Kidney glomerular epithelial cell (primary cell): ENCODE results near the gene SRMS.
A peak's percentile ranks its signal among the peaks of the same experiment; 100 is the strongest.

ENCODE experiments used
- DNase-seq: peaks from one replicate; lab custom pipeline; 2025; lab: John Stamatoyannopoulos, UW

SRMS gene

DNA sequence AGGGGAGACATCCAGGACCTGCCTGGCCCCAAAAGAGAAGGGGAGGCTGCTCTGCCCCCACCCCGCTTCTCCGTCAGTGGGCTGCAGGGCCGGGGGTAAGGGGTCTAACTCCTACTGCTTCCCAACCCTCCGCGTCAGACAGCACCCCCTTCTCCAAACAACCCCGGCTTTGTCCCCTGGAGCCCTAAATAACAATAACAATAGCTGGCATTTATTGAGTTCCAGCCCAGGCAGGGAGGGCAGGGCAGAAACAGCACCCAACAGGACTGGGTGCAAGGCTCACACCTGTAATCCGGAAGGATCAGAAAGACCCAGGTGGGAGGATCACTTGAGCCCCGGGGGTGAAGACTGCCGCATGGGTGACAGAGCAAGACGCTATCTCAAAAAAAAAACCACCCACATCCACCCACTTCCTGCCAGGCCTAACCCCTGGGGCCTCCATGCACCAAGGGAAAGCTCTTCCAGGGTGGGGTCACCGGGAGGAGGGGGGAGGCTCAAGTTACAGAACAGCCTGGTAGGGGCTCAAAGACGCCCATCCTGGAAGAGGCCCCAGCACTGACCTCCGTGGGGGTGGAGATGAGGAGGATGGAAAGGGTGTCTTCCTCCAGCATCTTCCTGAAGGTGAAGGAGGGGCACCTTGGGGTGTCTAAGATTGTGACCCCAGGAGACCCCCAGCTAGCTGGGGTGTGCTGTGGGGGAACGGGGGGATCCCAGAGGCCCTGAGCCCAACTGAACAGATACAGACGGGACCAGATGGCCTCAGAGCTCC lies 5.1 kb upstream of the SRMS start:
- no peak for DNase-seq

DNA sequence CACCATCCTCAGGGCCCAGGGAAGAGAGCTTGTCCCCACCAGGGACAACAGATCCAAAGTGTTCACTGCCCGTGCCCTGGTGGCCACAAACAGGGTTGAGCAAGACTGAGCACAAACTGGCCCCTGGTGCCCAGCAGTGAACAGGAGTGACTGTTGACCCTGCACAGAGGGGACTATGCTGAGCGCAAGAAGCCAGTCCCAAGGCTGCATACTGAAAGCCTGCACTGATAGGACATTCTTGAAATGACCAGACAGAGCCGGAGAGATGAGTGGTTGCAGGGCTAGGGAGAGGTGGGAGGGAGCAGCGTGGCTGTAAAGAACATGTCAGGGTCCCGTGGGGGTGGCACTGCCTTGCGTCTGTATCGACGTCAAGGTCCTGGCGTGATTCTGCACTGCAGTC lies 3.5 kb upstream of the SRMS start:
- DNase-seq: no peak

DNA sequence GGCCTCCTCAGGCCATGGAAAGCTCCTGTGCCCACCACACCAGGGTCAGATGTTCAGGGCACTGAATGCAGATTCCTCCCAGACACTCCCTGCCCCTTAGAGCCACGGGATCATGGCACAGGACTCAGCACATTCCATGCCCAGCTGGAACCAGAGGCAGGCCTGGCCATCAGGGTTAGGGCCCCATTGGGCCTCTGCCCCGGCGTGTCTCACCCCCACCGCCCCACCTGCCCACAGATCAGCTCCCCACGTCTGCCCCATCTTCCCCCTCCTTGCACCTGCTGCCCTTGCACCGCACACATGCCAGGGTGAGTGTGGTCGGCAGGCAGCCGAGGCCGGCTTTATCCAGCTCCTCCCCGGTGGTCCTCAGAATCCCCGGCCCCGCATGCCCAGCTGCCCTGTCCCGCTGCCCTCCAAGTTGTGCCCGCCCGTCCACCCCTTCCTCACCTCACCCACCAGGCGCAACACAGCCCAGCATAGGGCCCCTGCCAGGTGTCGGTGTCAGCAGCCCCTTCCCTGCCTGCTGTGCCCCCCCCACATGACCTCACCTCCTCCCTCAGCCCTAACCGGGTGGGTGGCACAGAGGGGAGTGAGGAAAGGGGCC lies 2.2 kb upstream of the SRMS start:
- DNase-seq: no peak

DNA sequence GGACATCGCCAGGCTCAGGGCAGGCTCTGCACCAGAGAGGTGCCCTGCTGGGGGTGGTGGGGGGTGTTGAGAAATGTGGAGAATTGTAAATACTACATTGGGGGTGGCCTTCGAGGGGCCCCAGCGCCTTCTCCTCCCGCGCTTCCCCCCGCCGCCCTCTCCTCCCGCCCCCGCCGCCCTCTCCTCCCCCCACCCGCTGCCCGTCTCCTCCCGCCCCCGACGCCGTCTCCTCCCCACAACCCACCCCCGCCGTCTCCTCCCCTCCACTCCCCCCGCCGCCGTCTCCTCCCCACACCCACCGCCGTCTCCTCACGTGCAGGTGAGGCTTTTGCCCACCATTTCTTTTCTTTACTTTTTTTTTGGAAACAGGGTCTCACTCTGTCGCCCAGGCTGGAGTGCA lies 1.5 kb upstream of the SRMS start:
- no peak for DNase-seq

DNA sequence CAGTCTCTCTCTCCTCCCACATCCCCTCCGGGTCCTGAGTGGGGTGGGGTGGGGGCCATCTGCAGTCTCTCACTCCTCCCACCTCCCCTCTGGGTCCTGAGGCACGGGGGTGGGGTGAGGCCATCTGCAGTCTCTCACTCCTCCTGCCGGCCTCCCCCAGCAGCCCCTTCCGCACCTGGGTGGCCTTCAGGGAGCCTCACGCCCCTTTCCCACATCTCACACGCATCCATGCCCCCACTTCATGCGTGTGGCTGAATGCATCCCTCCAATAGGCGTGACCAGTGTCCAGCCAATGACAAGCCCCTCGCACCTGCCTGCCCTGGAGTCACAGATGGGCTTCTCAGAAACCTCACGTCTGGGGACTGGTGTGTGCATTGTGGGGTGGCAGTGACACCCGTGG lies 993 bp upstream of the SRMS start:
- no peak for DNase-seq

DNA sequence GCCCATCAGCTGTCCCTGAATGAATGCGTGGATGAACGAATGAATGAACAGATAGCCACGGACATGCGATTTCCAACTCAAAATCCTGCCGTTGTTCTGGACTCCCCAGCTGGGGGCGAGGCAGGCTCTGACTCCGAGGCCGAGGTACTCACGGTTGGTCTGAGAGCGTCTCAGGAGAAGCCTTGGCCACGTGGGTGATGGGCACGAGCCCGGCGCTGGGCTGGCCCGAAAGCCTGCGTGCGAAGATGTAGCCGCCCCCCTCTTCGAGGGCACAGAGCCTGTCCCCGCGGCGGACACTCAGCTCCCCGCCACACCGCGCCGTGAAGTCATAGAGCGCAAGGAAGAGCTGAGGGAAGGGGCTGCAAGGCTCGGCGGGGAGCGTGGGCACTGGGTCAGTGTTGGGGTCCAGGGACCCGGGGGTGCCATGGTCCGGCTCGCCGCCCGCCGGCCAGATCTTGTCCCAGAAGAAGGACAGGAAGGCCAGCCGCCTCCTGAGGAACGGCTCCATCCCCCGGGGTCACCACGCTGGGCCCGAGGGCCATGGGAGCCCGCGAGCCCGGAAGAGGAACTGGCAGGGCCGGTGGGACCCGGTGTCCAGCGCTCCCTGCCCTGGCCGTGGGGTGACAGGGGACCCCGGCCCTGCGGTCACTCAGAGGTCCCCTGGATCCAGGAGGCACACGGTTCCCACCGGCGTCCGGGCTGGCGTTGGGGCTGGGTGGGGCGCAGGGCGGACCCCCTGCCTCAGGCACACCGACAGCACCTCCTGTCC lies 409 bp downstream of the SRMS start:
- DNase-seq: no peak

DNA sequence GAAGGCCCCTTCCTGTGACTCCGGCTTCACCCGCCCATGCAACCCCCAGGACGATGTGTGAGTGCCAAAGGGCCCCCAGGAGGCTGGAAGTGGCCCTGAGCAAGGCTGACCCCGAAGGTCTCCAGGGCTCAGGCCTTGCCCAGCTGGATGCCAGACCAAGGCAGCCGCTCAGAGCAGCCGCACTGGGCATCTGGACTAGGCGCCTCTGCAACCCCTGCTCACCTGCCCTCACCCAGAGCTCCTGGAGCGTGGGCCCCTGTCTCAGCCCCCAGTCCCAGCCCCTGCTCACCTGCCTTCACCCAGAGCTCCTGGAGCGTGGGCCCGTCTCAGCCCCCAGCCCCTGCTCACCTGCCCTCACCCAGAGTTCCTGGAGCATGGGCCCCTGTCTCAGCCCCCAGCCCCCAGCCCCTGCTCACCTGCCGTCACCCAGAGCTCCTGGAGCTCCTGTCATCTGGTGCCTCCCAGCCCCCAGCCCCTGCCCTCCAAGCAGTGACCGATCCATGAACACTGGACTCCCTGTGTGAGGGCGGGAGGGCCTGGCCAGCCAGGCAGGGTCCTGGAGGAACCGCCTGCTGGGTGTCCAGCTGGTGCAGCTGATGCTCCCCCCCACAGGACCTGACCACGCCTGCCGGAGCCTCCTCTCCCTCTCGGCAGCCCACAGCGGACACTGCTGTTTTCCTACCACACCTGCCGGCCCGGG lies 1.1 kb downstream of the SRMS start:
- no peak for DNase-seq

DNA sequence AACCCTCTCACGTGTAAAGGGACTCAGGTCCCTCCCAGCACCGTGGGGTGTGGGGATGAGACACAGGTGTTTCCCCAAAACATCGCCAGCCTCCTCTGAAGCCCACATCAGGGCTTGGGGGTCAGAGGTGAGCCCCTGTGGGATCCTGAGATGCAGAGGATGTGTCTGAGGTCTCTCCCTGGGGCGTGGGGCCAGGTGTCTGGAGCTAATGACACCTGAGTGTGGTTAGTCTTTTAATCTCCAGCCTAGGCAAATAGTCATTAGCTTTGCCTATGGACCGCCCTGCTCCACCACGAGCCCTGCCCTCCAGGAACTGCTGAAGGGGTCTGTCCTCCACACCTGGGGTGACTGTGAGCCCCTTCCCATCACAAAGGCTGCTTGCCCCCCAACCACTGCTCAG lies 1.7 kb downstream of the SRMS start:
- no peak for DNase-seq

DNA sequence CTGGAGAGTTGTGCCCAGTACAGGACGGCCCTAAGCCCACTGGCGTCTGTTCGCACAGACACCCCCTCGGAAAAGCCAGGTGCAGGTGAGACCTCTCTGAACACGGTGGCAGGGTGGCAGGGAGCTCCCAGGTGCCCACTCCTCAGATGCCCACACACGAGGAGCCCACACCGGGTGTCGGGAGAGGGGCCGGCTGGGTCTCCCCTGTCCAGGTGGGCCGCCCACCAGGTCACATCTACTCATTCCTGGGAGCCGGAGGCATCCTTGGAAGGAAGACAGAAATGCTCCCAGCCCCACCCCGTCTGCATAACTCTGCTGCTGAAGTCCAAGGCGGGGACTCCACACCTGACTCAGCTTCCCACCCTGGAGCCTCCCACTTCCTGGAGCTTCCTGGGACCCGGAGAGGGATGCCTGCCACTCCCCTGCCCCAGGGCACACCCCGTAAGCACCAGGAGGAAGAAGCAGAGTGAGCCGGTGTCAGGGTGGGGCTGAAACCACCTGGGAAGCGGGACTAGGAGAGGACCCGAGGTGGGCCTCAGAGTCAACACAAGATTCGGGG lies 2.5 kb downstream of the SRMS start:
- DNase-seq: peak; percentile 25

DNA sequence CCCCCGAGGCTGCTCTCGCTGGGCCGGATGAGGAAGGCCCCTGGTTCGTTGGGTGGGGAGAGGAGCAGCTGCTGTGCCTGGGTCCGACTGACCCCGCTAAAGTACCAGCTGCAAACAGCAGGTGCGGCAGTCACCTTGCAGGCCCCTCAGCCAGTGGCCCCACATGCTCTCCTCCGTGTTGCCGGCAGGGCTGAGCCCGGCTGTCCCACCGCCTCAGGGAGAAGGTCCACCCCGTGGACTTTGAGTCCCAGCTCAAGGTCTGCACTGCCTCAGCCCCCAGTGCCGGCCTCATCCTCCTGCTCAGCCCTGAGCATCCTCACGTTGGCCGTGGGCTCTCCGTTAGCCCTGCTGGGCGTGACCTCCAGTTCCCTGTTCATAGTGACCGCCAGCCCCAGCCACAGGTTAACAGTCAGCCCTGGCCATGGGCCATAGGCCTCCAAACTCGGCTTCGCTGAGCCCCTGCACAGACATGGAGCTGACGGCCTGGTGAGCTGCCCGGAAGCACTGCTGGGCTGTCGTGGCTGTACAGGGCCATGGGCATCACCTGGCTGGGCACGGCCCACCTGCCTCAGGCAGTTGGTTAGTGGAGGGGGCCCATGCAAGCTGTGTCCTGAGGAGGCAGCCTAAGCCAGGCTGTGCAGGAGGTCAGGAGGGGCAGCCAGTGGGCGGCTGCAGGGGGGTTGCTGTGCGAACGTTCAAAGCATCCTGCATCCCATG lies 3.1 kb downstream of the SRMS start:
- DNase-seq: no peak

DNA sequence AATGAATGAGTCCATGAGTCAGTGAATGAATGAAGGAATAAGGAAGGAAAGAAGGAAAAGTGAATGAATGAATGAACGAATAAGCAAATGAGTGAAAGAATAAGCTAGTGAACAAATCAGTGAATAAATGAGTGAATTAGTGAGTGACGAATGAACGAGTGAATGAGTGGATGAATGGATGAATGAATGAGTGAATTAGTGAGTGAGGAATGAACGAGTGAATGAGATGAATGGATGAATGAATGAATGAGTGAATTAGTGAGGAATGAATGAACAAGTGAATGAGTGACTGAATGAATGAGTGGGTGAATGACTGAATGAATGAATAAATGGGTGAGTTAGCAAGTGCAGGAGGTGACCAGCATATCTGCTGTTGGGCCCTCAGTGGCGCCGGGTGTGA lies 3.8 kb downstream of the SRMS start:
- no peak for DNase-seq

DNA sequence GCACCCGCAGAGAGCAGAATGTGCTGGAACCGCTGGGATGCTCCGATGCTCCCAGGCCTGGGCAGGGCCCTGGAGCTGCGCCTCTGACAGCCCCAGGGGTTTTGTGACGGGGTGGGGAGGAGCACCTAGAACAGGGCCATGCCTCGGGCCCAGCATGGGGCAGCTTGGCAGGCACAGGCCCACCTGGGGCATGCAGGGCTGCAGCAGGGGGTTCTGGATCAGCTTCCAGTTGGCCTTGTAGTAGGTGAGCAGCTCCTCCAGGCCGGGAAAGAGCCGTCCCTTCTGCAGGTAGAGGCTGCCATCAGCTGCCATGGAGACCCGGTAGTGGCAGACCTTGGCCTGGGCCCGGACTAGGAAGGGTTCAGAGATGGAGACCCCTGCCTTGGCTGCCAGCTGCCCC lies 4.4 kb downstream of the SRMS start:
- no peak for DNase-seq

DNA sequence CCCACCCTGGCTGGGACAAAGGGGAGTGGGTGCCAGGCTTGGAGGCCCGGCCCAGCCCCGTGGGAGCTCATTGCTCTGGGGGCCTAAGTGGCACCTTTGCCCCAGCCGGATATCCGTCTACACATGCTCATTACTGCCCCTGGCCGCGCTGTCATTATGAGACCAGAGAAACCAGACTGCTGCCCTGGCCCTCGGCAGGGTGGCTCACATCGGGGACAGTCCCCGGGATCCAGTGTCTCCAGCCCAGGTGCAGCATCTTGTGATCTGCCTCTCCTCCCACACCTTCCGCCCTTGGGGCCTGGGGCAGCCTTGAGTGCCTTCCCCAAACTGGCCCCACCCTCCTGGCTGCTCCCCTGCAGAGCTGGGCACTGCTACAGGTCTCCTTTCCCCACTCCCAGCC lies 4.9 kb downstream of the SRMS start:
- DNase-seq: no peak

DNA sequence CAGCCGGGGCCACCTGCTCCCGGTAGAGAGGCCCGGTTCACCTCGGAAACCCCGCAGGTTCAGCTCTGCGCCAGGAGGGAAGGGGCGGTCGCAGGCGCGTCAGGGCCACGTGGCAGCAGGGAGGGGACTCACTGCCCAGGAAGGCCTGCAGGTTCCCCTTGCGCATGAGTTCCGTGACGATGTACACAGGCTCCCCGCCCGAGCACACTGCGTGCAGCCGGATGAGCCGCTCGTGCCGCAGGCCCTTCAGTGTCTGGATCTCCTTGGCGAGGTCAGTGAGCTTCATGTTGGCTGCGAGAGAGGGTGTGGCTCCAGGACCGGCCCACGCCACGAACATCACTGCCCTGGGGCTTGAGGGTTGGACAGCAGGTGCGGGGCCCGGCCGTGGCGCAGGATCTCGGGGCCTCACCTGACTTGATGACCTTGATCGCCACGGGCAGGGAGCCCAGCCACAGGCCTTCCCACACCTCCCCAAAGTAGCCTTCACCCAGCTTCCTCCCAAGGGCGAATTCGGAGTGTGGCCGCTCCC lies 5.5 kb downstream of the SRMS start:
- DNase-seq: no peak

DNA sequence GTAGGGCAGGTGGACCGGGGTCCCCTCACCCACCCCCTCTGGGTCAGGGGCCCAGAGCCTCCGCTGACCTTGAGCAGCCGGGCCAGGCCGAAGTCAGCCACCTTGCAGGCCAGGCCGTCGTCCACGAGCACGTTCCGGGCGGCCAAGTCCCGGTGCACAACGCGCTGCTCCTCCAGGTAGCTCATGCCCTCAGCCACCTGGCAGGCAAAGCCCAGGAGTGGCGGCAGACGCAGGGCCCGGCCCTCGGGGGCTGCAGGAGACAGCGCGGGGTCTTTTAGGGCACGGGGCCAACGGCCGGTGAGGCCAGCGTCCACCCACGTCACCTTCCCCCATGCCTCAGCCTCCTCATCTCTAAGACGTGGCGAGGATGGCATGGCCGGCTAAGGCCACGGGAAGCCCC lies 6.2 kb downstream of the SRMS start:
- no peak for DNase-seq

DNA sequence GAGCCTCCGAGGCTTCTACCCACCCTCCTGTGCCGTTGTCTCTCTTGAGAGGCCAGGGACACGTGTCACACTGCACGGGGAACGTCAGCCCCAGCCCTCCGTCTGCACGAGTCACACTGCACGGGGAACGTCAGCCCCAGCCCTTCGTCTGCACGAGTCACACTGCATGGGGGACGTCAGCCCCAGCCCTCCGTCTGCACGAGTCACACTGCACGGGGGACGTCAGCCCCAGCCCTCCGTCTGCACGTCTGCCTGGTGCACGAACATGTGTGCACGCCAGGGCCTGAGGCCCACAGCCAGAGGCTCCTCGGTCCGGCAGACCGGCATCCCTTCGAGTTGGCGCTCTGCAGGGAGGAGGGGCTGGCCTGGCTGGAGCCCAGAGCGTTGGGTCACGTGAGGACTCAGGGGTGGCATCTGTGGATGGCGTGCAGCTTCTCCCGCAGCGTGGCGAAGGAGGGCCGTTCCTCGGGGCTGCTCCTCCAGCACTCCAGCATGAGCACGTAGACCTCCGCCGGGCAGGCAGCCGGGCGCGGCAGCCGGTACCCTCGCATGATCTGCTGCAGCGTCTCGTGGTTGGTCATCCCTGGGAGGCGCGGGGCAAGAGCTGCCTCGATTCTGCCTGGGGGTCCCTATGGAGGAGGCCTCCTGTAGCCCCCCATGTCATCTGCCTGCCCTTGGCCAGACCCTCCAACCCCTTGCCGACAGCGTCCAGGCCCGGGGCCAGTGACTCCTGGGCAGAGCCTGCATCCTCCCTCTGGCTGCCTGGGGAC lies 6.9 kb downstream of the SRMS start:
- no peak for DNase-seq

DNA sequence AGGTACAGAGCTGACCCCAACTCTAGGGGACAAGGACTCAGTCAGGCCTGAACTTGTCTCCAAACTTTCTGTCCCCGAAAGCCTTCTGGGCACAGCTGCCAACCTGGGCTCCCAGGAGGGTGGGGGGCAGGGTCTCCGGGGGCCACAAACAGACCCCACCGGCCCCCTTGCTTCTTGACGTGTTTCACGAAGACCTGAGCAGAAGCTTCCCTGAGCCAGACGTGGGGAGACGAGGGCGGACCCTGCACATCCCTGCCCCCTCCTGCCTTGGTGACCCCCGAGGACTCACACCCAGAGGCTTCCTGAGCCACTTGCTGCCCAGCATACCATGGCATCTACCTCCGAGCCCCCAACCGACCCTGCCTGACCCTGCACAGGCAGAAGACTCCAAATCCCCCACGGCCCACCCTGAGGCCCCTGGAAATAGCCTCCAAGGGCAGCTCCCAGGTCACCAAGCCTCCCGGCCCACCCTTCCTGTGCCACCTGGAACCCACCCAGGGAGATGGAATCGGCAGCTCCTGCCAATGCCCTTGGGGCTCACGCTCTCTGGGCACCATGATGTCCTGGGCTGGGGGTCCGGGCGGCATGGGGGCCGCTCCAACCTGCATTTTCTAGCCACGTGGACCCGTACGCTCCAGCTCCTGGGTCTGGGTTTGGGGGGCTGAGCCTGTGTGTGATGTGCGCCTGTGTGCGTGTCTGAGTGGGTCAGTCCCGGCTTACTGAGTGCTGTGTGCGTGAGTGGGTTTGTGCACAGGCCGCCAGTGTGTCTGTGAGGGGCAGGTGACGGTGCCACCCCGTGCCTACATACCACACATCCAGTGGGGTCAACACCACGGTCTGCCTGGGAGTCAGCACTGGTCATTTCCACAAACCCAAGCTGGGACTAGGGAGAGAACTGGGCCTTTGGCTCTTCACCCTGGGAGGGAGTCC lies 7.8 kb downstream of the SRMS start:
- no peak for DNase-seq

DNA sequence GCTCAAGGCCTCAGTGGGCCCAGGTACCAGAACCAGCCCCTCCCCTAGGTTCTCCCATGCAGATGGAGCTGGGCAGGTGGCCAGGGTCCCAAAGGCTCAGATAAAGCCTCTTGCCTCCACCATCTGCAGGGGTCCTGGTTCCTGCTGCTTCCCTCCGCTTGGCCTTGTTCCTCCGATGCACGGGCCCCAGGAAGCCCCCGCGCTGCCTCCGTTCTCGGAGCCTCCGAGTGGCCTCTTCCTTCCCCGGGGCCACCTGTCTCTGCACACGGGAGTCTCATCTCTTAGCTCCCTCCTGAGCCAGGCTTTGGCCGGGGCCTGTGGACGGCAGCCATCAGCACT lies 8.5 kb downstream of the SRMS start:
- DNase-seq: no peak

DNA sequence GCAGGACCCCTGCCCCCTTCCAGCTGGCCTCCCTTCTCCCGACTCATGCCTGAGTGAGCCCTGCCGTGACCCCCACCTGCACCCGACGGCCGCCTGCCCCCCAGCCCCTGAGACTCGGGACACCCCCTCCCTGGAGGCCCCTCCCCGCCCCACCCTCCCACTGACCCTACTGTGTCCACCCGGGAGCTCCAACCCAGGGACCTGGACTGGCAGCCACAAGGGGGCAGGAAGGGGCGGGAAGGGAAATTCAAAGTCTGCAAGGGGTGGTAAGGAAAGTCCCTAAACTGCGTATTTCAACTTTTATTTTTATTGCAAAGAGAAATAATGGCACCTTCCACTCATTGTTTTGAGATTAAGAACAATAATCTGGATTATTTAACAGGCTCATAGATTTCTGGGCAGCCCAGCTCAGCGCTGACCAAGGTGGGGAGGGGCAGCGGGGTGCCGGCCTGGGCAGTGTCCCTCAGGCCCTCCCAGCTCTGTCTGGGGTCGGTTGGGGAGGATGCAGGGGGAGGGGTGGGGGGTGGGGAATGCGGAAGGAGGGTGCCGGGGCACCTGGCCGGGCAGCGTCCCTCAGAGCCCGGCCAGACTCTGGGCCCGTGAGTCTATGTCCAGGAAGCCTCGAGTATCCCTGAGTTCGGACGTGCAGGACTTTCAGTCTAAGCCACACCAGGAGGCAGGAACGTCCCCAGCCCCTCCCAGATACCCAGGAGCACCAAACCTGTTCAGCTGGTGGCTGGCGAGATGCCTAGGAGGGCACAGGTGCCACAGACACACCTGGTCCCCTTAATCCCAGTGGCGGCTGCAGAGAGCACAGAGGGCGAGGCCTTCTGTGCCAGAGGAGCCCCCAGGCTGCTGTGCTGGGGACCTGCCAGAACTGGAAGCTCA lies 9.1 kb downstream of the SRMS start:
- no peak for DNase-seq
